ENCODE measurements around the gene B3GNT8.

GRCh38 chr19:41462497-41462896 lies 35.3 kb upstream of the B3GNT8 start:
- no peak for TF ChIP-seq CTCF (conservative IDR thresholded peaks at IDR 0.05; ENCODE audit: low read length)
- TF ChIP-seq EZH2phosphoT487 (IDR thresholded peaks at IDR 0.05; ENCODE audit: borderline replicate concordance), result no peak
